NCI-H524 (cell line): ENCODE results near the gene ZNF700.
"Not testable (repeated sequence)": the region's sequence is repeated elsewhere in the genome, so short reads cannot be mapped to it uniquely, and the experiment has no call there.

Source experiments
- DNase-seq, 2 experiments: peaks; one replicate each; lab custom pipeline; 2025; lab: John Stamatoyannopoulos, UW

ZNF700 gene

DNA sequence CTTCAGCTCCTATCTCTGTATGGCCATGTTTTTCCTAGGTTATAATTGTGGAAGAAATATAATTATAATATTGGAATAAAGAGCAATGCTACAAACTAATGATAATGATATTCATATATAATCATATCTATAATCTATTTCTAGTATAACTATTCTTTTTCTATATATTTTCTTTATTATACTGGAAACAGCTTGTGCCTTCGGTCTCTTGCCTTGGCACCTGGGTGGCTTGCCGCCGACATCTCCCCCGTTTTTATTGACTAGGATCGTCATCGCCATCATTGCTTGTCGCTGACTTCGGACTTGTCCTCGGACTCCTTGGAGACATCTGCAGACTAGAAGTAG, 64.2 kb downstream of the ZNF700 start:
- DNase-seq, result no peak

DNA sequence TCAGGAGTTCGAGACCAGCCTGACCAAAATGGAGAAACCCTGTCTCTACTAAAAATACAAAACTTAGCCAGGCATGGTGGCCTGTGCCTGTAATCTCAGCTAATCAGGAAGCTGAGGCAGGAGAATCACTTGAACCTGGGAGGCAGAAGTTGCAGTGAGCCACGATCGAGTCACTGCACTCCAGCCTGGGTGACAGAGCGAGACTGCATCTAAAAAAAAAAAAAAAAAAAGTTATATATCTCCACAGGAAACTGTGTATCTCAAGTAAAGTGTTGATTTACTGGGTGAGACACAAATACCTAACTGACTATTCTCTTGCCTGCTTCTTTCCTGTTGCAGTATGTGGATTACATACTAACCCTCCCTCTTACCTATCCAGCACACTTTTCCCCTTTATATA, 67.0 kb downstream of the ZNF700 start:
- not testable (repeated sequence) for DNase-seq

GRCh38 chr19:11995174-11995573, 70.3 kb downstream of the ZNF700 start:
- no peak for DNase-seq
